NB4 (cell line): Measurements from ENCODE around the gene SULF2.

Experiments used
- MYC ChIP-seq: IDR thresholded peaks from 2 replicates; pipeline ENCODE4 v1.6.1; 2011; ENCODE audit warnings: low read depth, low read length
- POLR2A ChIP-seq: IDR thresholded peaks from 2 replicates; pipeline ENCODE4 v1.6.1; 2011; ENCODE audit warnings: mild to moderate bottlenecking; ENCODE audit not compliant: insufficient read length; ENCODE audit errors: extremely low read depth
- TF ChIP-seq, protein P1 (sequence below): IDR thresholded peaks from one replicate; pipeline ENCODE4 v1.5.1; 2012; ENCODE audit warnings: low read depth, low read length
- TF ChIP-seq, protein P2 (sequence below): IDR thresholded peaks from 2 replicates; pipeline ENCODE4 v1.6.1; 2011; ENCODE audit warnings: low read depth, low read length

GRCh38 chr20:47785311-47785853 lies at the start of gene SULF2:
- TF ChIP-seq, protein P1, sequence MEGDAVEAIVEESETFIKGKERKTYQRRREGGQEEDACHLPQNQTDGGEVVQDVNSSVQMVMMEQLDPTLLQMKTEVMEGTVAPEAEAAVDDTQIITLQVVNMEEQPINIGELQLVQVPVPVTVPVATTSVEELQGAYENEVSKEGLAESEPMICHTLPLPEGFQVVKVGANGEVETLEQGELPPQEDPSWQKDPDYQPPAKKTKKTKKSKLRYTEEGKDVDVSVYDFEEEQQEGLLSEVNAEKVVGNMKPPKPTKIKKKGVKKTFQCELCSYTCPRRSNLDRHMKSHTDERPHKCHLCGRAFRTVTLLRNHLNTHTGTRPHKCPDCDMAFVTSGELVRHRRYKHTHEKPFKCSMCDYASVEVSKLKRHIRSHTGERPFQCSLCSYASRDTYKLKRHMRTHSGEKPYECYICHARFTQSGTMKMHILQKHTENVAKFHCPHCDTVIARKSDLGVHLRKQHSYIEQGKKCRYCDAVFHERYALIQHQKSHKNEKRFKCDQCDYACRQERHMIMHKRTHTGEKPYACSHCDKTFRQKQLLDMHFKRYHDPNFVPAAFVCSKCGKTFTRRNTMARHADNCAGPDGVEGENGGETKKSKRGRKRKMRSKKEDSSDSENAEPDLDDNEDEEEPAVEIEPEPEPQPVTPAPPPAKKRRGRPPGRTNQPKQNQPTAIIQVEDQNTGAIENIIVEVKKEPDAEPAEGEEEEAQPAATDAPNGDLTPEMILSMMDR: no peak
- TF ChIP-seq POLR2A (no peak), MYC (no peak)
- TF ChIP-seq, protein P2, sequence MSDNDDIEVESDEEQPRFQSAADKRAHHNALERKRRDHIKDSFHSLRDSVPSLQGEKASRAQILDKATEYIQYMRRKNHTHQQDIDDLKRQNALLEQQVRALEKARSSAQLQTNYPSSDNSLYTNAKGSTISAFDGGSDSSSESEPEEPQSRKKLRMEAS: no peak
